SH-SY5Y (cell line): Measurements from ENCODE around the gene IFI44L.

Experiments
- GATA2 ChIP-seq: IDR thresholded peaks from 2 replicates; pipeline ENCODE4 v1.6.1; 2011; ENCODE audit warnings: mild to moderate bottlenecking, low read depth, low read length
- GATA3 ChIP-seq: IDR thresholded peaks from 2 replicates; pipeline ENCODE4 v1.6.1; 2011; ENCODE audit warnings: low read depth, mild to moderate bottlenecking, low read length, moderate library complexity

GRCh38 chr1:78645723-78646122 is 25.5 kb downstream of the IFI44L start:
- TF ChIP-seq GATA3 (no peak), GATA2 (no peak)
